ENCODE measurements around the gene CLPTM1. TPM values are rescaled to one million over a fixed set of nuclear protein-coding genes. Genes with fewer than 3 reads are reported as not detected.
A peak's percentile ranks its signal among the peaks of the same experiment; 100 is the strongest.
"Not testable (repeated sequence)": the region's sequence is repeated elsewhere in the genome, so short reads cannot be mapped to it uniquely, and the experiment has no call there.

Gene CLPTM1, protein sequence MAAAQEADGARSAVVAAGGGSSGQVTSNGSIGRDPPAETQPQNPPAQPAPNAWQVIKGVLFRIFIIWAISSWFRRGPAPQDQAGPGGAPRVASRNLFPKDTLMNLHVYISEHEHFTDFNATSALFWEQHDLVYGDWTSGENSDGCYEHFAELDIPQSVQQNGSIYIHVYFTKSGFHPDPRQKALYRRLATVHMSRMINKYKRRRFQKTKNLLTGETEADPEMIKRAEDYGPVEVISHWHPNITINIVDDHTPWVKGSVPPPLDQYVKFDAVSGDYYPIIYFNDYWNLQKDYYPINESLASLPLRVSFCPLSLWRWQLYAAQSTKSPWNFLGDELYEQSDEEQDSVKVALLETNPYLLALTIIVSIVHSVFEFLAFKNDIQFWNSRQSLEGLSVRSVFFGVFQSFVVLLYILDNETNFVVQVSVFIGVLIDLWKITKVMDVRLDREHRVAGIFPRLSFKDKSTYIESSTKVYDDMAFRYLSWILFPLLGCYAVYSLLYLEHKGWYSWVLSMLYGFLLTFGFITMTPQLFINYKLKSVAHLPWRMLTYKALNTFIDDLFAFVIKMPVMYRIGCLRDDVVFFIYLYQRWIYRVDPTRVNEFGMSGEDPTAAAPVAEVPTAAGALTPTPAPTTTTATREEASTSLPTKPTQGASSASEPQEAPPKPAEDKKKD
- 6.2 and 17.2 TPM in 2 replicates for total RNA-seq (2014; rRNA removed; shearing (Covaris generic))

DNA sequence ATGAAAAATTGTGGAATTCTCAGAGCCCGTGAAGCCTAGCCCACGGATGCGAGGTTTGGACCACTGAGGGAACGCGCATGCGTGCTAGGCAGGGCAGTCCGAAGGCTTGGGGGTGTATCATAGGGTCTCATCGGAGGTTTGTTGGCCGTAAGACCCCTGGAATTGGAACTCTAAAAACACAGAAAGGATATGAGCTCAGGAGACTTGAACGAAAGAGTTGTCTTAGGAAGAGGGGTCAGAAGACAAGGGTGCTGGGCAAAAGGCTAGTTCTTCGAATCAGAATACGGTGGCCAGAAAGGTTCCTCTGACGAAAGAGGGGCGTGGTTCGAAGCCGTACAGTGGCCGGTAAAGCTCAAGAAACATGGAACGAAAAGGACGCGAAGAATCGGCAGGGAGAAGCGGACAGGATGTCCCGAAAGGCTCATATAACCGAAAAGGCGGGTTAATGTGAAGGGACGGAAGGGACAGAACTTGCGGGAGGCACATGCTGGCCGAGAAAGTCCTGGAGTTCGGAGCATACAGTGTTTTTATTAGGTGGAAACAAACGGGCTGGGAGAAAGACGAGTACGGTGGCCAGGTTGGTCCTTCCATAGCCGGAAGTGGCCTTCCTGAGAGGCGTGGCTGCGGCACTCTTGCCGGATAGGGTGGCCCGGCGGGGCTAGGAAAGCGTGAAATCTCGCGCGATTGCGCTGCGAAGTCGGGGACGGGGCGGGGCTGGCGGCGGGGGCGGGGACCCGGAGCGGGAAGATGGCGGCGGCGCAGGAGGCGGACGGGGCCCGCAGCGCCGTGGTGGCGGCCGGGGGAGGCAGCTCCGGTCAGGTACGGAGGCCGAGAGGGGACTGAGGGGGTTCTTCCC is at the start of gene CLPTM1:
CLPTM1 (plus strand) TSS at position 732 of the 856 bp plus-strand sequence; CDS start at position 748, 16 bp downstream.
- in situ Hi-C loops (cut with HindIII; ENCODE audit: low sequenced_read_pairs): no loop called here
- DNase-seq (ENCODE audit: low spot score): peak; percentile 94

DNA sequence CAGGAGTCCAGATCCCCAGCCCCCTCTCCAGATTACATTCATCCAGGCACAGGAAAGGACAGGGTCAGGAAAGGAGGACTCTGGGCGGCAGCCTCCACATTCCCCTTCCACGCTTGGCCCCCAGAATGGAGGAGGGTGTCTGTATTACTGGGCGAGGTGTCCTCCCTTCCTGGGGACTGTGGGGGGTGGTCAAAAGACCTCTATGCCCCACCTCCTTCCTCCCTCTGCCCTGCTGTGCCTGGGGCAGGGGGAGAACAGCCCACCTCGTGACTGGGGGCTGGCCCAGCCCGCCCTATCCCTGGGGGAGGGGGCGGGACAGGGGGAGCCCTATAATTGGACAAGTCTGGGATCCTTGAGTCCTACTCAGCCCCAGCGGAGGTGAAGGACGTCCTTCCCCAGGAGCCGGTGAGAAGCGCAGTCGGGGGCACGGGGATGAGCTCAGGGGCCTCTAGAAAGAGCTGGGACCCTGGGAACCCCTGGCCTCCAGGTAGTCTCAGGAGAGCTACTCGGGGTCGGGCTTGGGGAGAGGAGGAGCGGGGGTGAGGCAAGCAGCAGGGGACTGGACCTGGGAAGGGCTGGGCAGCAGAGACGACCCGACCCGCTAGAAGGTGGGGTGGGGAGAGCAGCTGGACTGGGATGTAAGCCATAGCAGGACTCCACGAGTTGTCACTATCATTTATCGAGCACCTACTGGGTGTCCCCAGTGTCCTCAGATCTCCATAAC is 49.6 kb upstream of the CLPTM1 start, which contains the start of gene APOE:
APOE (plus strand) TSS at position 360 of the 724 bp plus-strand sequence. CDS start 829 bp downstream, outside the sequence.
- DNase-seq (ENCODE audit: low spot score): peak; percentile 55
- in situ Hi-C loops (cut with HindIII; ENCODE audit: low sequenced_read_pairs): no loop called here

DNA sequence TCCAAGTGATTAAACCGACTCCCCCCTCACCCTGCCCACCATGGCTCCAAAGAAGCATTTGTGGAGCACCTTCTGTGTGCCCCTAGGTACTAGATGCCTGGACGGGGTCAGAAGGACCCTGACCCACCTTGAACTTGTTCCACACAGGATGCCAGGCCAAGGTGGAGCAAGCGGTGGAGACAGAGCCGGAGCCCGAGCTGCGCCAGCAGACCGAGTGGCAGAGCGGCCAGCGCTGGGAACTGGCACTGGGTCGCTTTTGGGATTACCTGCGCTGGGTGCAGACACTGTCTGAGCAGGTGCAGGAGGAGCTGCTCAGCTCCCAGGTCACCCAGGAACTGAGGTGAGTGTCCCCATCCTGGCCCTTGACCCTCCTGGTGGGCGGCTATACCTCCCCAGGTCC is 47.6 kb upstream of the CLPTM1 start:
- in situ Hi-C loops (cut with HindIII; ENCODE audit: low sequenced_read_pairs): no loop called here

DNA sequence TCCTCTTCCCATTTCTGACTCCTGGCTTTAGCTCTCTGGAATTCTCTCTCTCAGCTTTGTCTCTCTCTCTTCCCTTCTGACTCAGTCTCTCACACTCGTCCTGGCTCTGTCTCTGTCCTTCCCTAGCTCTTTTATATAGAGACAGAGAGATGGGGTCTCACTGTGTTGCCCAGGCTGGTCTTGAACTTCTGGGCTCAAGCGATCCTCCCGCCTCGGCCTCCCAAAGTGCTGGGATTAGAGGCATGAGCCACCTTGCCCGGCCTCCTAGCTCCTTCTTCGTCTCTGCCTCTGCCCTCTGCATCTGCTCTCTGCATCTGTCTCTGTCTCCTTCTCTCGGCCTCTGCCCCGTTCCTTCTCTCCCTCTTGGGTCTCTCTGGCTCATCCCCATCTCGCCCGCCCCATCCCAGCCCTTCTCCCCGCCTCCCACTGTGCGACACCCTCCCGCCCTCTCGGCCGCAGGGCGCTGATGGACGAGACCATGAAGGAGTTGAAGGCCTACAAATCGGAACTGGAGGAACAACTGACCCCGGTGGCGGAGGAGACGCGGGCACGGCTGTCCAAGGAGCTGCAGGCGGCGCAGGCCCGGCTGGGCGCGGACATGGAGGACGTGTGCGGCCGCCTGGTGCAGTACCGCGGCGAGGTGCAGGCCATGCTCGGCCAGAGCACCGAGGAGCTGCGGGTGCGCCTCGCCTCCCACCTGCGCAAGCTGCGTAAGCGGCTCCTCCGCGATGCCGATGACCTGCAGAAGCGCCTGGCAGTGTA is 46.9 kb upstream of the CLPTM1 start:
- no peak for DNase-seq (ENCODE audit: low spot score)
- in situ Hi-C loops (cut with HindIII; ENCODE audit: low sequenced_read_pairs): no loop called here

More for the DNA sequence above, 47.6 kb upstream of the CLPTM1 start:
- DNase-seq (ENCODE audit: low spot score): no peak

DNA sequence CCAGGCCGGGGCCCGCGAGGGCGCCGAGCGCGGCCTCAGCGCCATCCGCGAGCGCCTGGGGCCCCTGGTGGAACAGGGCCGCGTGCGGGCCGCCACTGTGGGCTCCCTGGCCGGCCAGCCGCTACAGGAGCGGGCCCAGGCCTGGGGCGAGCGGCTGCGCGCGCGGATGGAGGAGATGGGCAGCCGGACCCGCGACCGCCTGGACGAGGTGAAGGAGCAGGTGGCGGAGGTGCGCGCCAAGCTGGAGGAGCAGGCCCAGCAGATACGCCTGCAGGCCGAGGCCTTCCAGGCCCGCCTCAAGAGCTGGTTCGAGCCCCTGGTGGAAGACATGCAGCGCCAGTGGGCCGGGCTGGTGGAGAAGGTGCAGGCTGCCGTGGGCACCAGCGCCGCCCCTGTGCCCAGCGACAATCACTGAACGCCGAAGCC is 46.3 kb upstream of the CLPTM1 start:
- in situ Hi-C loops (cut with HindIII; ENCODE audit: low sequenced_read_pairs): no loop called here
- no peak for DNase-seq (ENCODE audit: low spot score)

DNA sequence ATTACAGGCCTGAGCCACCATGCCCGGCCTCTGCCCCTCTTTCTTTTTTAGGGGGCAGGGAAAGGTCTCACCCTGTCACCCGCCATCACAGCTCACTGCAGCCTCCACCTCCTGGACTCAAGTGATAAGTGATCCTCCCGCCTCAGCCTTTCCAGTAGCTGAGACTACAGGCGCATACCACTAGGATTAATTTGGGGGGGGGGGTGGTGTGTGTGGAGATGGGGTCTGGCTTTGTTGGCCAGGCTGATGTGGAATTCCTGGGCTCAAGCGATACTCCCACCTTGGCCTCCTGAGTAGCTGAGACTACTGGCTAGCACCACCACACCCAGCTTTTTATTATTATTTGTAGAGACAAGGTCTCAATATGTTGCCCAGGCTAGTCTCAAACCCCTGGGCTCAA is 45.4 kb upstream of the CLPTM1 start:
- in situ Hi-C loops (cut with HindIII; ENCODE audit: low sequenced_read_pairs): no loop called here

DNA sequence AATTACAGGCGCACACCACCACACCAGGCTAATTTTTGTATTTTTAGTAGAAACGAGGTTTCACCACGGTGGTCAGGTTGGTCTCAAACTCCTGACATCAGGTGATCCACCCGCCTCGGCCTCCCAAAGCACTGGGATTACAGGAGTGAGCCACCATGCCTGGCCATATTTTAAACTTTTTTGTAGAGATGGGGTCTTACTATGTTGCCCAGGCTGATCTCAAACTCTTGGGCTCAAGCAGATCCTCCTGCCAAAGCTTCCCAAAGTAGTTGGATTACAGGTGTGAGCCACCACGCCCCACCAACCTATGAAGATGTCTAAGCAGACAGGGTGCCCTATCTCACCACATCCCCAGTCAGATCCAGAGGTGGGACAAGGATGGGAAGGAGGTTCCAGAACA is 43.3 kb upstream of the CLPTM1 start:
- in situ Hi-C loops (cut with HindIII; ENCODE audit: low sequenced_read_pairs); DNase-seq (ENCODE audit: low spot score): not testable (repeated sequence)

More for the DNA sequence above, 45.4 kb upstream of the CLPTM1 start:
- DNase-seq (ENCODE audit: low spot score): no peak

DNA sequence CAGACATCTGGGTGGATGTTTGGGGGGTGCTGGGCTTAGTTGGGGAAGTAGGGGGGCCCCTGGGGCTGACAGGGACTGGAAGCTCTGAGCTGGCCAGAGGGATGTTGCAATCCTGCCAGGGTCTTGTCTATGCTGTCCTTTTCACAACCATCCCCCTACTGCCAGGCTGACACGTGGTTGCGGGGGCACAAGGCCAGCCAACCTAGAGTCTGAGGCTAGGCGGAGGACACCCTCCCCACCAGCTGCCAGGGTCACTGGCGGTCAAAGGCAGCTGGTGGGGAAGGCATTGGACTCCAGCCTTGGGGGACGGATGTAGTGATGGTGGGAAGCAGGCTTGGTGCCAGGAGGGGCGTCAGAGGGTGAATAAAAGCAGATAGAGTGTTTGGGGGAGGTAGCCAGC is 42.3 kb upstream of the CLPTM1 start:
- in situ Hi-C loops (cut with HindIII; ENCODE audit: low sequenced_read_pairs): no loop called here
- DNase-seq (ENCODE audit: low spot score): no peak

DNA sequence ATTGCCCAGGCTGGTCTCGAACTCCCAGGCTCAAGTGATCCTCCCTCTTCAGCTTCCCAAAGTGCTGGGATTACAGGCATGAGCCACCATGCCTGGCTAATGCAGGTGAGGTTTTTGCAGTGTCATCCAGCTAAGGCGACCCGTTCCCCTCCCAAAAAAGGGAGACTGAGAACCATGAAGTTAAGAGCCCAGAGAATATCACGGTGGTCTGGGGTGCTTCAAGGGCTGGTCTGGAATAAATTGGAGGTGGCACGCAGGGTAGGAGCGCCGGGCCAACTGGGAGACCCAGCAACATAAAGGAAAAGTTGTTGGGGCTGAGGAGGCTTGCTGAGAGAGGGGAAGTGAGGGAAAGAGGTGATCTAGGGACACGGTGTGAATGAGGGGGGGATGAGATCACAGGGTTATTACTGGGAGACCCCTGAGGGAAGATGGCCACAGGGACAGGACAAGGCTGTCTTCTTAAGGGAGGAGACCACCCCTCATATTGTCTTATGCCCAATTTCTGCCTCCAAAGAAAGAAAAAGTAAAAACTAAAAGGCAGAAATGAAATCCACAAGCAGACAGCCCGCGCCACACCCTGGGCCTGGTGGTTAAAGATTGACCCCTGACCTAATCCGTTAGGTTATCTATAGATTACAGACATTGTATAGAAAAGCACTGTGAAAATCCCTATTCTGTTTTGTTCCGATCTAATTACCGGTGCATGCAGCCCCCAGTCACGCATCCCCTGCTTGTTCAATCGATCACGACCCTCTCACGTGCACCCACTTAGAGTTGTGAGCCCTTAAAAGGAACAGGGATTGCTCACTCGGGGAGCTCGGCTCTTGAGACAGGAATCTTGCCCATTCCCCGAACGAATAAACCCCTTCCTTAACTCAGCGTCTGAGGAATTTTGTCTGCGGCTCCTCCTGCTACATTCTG is 41.4 kb upstream of the CLPTM1 start:
- DNase-seq (ENCODE audit: low spot score); in situ Hi-C loops (cut with HindIII; ENCODE audit: low sequenced_read_pairs): not testable (repeated sequence)

DNA sequence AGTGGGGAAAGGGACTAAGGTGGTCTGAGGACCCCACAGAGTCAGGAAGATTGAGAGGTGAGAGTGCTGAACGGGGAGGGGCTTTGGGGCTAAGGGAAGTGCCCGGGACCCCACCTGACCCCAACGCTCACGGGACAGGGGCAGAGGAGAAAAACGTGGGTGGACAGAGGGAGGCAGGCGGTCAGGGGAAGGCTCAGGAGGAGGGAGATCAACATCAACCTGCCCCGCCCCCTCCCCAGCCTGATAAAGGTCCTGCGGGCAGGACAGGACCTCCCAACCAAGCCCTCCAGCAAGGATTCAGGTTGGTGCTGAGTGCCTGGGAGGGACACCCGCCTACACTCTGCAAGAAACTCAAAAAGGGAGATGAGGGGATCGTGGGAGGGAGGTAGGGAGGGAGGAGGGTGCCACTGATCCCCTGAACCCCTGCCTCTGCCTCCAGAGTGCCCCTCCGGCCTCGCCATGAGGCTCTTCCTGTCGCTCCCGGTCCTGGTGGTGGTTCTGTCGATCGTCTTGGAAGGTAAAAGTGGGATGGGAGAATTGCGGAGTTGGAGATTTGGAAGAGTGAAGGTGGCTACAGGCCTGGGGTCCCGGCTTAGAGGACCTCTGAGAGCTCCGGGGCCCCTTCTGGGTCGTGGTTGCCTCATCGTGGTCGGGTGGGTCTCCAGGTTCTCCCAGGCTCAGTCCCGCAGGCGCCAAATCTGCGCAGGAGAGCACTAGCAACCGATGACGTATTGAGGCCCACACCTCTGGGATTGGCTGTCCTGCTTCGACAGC is 40.6 kb upstream of the CLPTM1 start, which contains the start of gene APOC1:
APOC1 (plus strand) TSS at position 176 of the 774 bp plus-strand sequence; CDS start at position 460, 284 bp downstream.
- peak; percentile 88 for DNase-seq (ENCODE audit: low spot score)
- in situ Hi-C loops (cut with HindIII; ENCODE audit: low sequenced_read_pairs): not testable (repeated sequence)

DNA sequence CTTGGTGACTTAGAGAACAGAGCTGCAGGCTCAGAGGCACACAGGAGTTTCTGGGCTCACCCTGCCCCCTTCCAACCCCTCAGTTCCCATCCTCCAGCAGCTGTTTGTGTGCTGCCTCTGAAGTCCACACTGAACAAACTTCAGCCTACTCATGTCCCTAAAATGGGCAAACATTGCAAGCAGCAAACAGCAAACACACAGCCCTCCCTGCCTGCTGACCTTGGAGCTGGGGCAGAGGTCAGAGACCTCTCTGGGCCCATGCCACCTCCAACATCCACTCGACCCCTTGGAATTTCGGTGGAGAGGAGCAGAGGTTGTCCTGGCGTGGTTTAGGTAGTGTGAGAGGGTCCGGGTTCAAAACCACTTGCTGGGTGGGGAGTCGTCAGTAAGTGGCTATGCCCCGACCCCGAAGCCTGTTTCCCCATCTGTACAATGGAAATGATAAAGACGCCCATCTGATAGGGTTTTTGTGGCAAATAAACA is 30.9 kb upstream of the CLPTM1 start:
- in situ Hi-C loops (cut with HindIII; ENCODE audit: low sequenced_read_pairs): no loop called here
- no peak for DNase-seq (ENCODE audit: low spot score)

DNA sequence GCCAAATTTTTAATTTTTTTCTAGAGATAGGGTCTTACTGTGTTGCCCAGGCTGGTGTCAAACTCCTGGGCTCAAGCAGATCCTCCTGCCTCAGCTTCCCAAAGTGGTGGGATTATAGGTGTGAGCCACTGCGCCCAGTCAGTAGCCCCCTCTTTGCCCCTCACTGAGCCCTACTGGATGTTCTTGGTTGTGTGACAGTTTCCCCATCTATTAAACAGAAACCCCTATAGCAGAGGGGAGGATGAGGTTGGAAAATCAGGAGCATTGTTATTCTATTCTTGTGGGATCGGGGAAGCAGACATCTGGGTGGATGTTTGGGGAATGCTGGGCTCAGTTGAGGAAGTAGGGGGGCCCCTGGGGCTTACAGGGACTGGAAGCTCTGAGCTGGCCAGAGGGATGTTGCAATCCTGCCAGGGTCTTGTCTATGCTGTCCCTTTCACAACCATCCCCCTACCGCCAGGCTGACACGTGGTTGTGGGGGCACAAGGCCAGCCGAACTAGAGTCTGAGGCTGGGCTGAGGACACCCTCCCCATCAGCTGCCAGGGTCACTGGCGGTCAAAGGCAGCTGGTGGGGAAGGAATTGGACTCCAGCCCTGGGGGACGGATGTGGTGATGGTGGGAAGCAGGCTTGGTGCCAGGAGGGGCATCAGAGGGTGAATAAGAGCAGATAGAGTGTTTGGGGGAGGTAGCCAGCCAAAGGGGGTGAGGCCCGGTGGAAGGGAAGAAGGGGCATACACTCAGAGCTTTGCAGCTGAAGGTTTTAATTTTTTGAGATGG is 29.9 kb upstream of the CLPTM1 start:
- in situ Hi-C loops (cut with HindIII; ENCODE audit: low sequenced_read_pairs): no loop called here

DNA sequence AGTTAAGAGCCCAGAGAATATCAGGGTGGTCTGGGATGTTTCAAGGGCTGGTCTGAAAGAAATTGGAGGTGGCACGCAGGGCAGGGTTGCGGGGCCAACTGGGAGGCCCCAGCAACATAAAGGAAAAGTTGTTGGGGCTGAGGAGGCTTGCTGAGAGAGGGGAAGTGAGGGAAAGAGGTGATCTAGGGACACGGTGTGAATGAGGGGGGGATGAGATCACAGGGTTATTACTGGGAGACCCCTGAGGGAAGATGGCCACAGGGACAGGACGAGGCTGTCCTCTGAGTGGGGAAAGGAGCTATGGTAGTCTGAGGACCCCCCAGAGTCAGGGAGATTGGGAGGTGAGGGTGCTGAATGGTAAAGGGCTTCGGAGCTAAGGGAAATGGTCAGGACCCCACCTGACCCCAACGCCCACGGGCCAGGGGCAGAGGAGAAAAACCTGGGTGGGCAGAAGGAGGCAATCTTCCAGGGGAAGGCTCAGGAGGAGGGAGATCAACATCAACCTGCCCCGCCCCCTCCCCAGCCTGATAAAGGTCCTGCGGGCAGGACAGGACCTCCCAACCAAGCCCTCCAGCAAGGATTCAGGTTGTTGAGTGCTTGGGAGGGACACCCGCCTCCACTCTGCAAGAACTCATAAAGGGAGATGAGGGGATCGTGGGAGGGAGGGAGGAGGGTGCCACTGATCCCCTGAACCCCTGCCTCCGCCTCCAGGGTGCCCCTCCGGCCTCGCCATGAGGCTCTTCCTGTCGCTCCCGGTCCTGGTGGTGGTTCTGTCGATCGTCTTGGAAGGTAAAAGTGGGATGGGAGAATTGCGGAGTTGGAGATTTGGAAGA is 28.7 kb upstream of the CLPTM1 start:
- DNase-seq (ENCODE audit: low spot score); in situ Hi-C loops (cut with HindIII; ENCODE audit: low sequenced_read_pairs): not testable (repeated sequence)

More for the DNA sequence above, 29.9 kb upstream of the CLPTM1 start:
- no peak for DNase-seq (ENCODE audit: low spot score)

DNA sequence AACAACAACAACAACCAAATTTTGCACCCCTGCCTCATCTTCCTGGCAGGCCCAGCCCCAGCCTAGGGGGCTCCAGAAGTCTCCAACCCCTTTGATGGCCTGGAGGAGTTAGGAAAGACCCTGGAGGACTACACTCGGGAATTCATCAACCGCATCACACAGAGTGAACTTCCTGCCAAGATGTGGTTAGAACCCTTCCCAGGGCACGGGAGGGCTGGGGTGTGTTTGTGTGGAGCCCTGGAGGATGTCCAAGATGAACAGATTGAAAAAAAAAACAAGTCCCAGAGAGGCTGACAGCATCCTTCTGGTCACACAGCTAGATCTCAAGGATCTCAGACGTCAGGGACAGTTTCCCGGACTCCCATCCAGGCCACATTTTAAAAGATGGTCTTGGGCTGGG is 27.4 kb upstream of the CLPTM1 start:
- DNase-seq (ENCODE audit: low spot score): no peak
- in situ Hi-C loops (cut with HindIII; ENCODE audit: low sequenced_read_pairs): no loop called here
